ENCODE measurements around the gene SCNN1B.

The SCNN1B gene

DNA sequence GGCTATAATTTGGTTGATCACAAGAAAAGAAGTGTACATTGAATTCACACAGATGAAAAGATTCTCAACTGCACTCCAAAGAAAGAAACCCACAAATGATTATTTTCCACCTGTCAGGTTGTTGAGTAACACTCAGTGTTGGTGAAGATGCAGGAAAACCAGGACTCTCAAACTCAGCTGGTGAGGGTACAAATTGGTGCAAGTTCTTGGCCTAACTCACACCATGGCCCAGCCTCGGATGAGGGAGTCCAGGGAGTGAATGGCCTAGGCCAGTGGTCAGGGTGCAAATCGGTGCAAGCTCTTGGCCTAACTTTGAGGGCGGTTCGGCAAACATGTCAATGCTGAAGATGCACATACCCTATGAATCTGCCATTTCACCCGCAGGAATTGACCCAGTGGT, 8.6 kb downstream of the SCNN1B start:
- TF ChIP-seq, protein P1, sequence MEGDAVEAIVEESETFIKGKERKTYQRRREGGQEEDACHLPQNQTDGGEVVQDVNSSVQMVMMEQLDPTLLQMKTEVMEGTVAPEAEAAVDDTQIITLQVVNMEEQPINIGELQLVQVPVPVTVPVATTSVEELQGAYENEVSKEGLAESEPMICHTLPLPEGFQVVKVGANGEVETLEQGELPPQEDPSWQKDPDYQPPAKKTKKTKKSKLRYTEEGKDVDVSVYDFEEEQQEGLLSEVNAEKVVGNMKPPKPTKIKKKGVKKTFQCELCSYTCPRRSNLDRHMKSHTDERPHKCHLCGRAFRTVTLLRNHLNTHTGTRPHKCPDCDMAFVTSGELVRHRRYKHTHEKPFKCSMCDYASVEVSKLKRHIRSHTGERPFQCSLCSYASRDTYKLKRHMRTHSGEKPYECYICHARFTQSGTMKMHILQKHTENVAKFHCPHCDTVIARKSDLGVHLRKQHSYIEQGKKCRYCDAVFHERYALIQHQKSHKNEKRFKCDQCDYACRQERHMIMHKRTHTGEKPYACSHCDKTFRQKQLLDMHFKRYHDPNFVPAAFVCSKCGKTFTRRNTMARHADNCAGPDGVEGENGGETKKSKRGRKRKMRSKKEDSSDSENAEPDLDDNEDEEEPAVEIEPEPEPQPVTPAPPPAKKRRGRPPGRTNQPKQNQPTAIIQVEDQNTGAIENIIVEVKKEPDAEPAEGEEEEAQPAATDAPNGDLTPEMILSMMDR (conservative IDR thresholded peaks at IDR 0.05; ENCODE audit: control insufficient read depth, insufficient read depth, low read depth, low read length), result no peak
- no peak for DNase-seq (ENCODE audit: low read depth)

DNA sequence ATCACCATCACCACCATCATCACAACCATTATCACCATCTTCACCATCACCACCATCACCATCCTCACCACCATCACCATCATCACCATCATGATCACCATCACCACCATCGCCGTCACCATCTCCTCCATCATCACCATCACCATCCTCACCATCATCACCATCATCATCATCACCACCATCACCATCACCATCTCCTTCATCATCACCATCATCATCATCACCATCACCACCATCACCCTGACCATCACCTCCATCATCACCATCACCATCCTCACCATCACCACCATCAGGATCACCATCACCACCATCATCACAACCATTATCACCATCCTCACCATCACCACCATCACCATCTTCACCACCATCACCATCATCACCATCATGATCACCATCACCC, 14.1 kb downstream of the SCNN1B start:
- H3K4me3 ChIP-seq (ENCODE audit: control insufficient read depth, low read depth, low read length), result no peak overlapping the region
- TF ChIP-seq, protein P1 (conservative IDR thresholded peaks at IDR 0.05; ENCODE audit: control insufficient read depth, insufficient read depth, low read depth, low read length), result no peak
- no peak for DNase-seq (ENCODE audit: low read depth)

More for the DNA sequence above, 8.6 kb downstream of the SCNN1B start:
- no peak overlapping the region for H3K4me3 ChIP-seq (ENCODE audit: control insufficient read depth, low read depth, low read length)

DNA sequence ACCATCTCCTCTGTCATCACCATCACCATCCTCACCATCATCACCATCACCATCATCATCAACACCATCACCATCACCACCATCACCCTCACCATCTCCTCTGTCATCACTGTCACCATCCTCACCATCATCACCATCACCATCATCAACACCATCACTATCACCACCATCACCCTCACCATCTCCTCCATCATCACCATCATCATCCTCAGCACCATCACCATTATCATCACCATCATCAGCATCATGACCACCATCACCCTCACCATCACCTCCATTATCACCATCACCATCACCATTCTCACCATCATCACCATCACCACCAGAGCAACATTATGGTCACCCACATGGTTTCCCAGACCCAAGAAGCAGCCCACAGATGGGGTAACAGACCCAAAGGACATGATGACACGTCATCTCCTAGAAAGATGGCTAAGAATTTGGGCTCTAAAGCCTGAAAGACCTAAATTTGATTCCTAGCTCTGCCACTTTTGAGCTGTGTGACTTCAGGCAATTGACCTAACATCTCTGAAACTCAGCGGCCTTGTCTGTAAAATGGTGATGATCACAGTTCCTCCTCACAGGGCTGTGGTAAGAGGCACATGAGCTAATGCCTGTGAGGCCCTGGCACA, 14.6 kb downstream of the SCNN1B start:
- no peak for DNase-seq (ENCODE audit: low read depth)
- no peak overlapping the region for H3K4me3 ChIP-seq (ENCODE audit: control insufficient read depth, low read depth, low read length)
- TF ChIP-seq, protein P1 (conservative IDR thresholded peaks at IDR 0.05; ENCODE audit: control insufficient read depth, insufficient read depth, low read depth, low read length), result no peak

DNA sequence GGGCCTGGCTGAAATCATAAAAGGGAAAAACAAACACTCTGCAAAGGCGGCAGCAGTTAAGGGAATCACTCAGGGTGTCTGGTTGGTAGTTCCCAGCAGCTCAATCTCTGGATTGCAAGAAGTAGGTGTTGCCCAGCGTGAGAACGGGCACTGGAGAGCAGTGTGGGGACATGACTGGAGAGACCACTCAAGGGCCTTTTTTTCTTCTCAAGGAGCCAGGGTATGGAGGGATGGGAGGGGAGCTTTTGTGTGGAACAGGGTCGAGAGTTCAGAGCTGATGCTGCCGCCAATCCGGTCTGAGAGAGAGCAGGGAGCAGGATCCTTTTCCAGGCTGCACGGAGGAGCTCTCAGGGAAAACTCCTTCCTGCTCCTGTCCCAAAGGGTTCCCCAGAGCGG, 15.2 kb downstream of the SCNN1B start:
- DNase-seq (ENCODE audit: low read depth), result no peak

DNA sequence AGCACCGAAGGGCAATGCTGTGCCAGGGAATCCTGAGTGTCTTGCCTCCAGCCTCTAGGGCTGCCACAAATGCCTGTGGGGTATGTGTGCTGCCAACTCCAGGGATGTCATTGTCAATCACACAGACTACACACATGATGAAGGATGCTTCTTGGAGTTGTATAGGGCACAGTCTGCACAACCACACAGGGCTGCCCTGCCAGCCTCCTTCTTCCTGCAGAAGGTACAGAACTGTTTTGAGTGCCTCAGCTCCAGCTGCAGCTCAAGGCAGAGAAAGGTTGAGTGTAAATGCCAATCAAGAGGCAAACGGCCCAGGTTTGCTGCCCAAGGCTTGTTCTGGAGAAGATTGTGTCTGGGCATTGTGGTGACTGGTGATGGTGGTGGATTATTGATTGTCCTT, 15.6 kb downstream of the SCNN1B start:
- TF ChIP-seq, protein P1 (conservative IDR thresholded peaks at IDR 0.05; ENCODE audit: control insufficient read depth, insufficient read depth, low read depth, low read length), result no peak
- H3K4me3 ChIP-seq (ENCODE audit: control insufficient read depth, low read depth, low read length), result no peak overlapping the region
- DNase-seq (ENCODE audit: low read depth), result no peak

More for the DNA sequence above, 15.2 kb downstream of the SCNN1B start:
- TF ChIP-seq, protein P1 (conservative IDR thresholded peaks at IDR 0.05; ENCODE audit: control insufficient read depth, insufficient read depth, low read depth, low read length), result no peak
- no peak overlapping the region for H3K4me3 ChIP-seq (ENCODE audit: control insufficient read depth, low read depth, low read length)

DNA sequence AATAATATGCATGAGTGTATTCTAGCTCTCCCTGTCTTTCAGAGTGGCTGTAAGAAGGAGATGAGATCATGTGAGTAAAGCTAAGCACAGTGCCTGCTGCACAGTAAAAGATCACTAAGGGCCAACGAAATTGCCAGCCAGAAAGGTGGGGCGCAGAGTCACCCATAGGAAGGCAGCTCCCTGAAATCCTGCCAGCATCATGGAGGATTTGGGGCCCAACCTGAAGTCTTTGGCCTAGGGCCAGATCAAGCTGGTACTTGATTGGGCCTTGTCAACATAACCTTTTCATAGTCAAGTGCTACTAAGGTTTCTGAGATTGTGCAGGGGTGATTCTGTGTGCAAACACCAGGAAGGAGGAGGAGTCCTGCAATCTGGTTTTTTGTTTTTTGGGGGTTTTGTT, 16.5 kb downstream of the SCNN1B start:
- DNase-seq (ENCODE audit: low read depth), result no peak
- H3K4me3 ChIP-seq (ENCODE audit: control insufficient read depth, low read depth, low read length), result no peak overlapping the region
- TF ChIP-seq, protein P1 (conservative IDR thresholded peaks at IDR 0.05; ENCODE audit: control insufficient read depth, insufficient read depth, low read depth, low read length), result no peak

Data from fibroblast of mammary gland (primary cell).